ENCODE results near the gene INTS2.

- TF ChIP-seq CTCF (IDR thresholded peaks at IDR 0.05 in 8 of 11, conservative IDR thresholded peaks at IDR 0.05 in 3 of 11) (no peak), POLR2A (IDR thresholded peaks at IDR 0.05) (no peak)
Observed at GRCh38 chr17:61966191-61966590, 38.4 kb upstream of the INTS2 start.

Measured in spleen (tissue), 7 donors.